ENCODE measurements around the gene IRAK1. TPM values are rescaled to one million over a fixed set of nuclear protein-coding genes. Genes with fewer than 3 reads are reported as not detected.

IRAK1 gene
- total and polyA plus RNA-seq, 2 of the 8 experiments (the other 6 are each of a cell fraction or from before 2014, with no cell fraction given): 26.6 to 41.7 TPM

DNA sequence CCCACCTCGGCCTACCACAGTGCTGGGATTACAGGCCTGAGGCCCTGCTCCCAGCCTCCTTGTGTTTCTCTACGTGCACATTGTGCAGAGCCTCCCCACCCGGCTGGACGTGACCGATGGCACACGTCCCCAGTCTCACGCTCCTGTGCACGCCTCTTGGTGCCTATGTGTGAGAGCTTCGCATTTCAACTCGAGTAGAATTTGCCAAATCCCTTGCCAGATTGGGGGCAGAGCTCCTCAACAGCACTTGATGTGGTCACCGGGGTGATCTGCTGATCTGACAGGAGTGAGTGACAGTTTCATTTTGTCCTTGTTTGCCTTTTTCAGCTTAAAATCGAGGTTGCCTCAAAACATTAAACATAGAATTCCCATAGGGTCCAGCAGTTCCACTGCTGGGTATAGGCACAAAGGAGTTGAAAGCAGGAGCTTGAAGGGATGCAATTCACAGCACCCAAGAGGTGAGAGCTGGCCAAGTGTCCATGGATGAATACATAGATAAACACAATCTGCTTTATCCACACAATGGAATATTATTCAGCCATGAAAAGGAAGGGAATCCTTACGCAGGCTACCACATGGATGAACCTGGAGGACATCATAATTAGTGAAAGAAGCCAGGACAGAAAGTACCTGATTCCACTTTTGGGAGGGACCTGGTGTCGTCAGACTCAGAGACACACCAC lies 29.6 kb downstream of the IRAK1 start:
- no peak overlapping the region for H2BK15ac ChIP-seq (ENCODE audit: low read length)
- H3K4me1 ChIP-seq (replicated peaks in 1 of 4; ENCODE audit: control insufficient read depth in 3 of 4, insufficient read depth in 4 of 4, low read length in 3 of 4): no peaks in the 10 kb centered on the region
- CTCF ChIA-PET (ENCODE audit: partially characterized antibody): interaction anchor here (0.6 kb wide), 1 partner anchor 9 kb away, joined by 4 read pairs; no protein-coding TSS in a partner anchor
- no peak overlapping the region for H3K23ac ChIP-seq (ENCODE audit: insufficient read length)
- FAIRE-seq (no peak), DNase-seq (ENCODE audit: low read depth in 1 of 2, low spot score in 2 of 2) (no peak)
- H3K4ac ChIP-seq (replicated peaks; ENCODE audit: insufficient read length, low read depth, low read length): no peak overlapping the region
- H3K56ac ChIP-seq (replicated peaks; ENCODE audit: insufficient read length, low read depth, low read length): no peak overlapping the region
- H2AFZ ChIP-seq (ENCODE audit: low read length): no peak overlapping the region
- H4K91ac ChIP-seq (replicated peaks; ENCODE audit: insufficient read length, low read length): no peak overlapping the region
- no peak overlapping the region for H3K4me3 ChIP-seq (ENCODE audit: extremely low read depth in 1 of 4, insufficient read depth in 2 of 4, low read depth in 3 of 4, low read length in 4 of 4)
- 97% methylated on average over 14 of the region's 14 CpGs; no CpG with 5 or more reads in 1 of the 2 experiments for WGBS, 2 experiments (ENCODE audit: extremely low coverage in 1 of 2, insufficient coverage in 1 of 2, insufficient read length in 1 of 2, insufficient replicate concordance in 2 of 2, low coverage in 1 of 2, low lambda C conversion rate in 2 of 2, missing lambda C conversion rate in 1 of 2)
- no peaks in the 10 kb centered on the region; the same call in 1 of the 2 replicates for H3K23me2 ChIP-seq (ENCODE audit: low read depth, low read length)
- no peak overlapping the region for H2BK5ac ChIP-seq (ENCODE audit: low read depth, low read length)
- H3K27me3 ChIP-seq (replicated peaks in 1 of 4; ENCODE audit: control insufficient read depth in 3 of 4, extremely low read depth in 1 of 4, insufficient read depth in 3 of 4, low read length in 3 of 4): no peaks in the 10 kb centered on the region
- H4K5ac ChIP-seq (ENCODE audit: insufficient read length, low read depth, low read length): no peak overlapping the region
- H3K18ac ChIP-seq (ENCODE audit: extremely low read depth, low read length): no peak overlapping the region
- H3K14ac ChIP-seq (ENCODE audit: insufficient read length): no peak overlapping the region
- no peaks in the 10 kb centered on the region for H3K36me3 ChIP-seq (ENCODE audit: control insufficient read depth in 2 of 4, insufficient read depth in 4 of 4, low read length in 3 of 4)
- H3K9ac ChIP-seq (replicated peaks in 1 of 4; ENCODE audit: extremely low read depth in 1 of 4, low read depth in 3 of 4, low read length in 3 of 4): no peak overlapping the region
- no peak overlapping the region for H2BK120ac ChIP-seq (replicated peaks; ENCODE audit: low read depth, low read length)
- POLR2A ChIA-PET (ENCODE audit: partially characterized antibody): no interaction called here
- H2BK12ac ChIP-seq (ENCODE audit: low read depth, low read length): no peak overlapping the region
- H4K8ac ChIP-seq (ENCODE audit: extremely low read depth, insufficient read depth, low read length): no peak overlapping the region
- no peaks in the 10 kb centered on the region for H3K79me2 ChIP-seq (ENCODE audit: control insufficient read depth in 1 of 2, insufficient read depth in 2 of 2, low read length in 2 of 2)
- no peak overlapping the region for H3K27ac ChIP-seq (ENCODE audit: low read depth, low read length)
- H4K20me1 ChIP-seq (replicated peaks in 1 of 2; ENCODE audit: control insufficient read depth in 1 of 2, insufficient read depth in 2 of 2, low read length in 2 of 2): no peaks in the 10 kb centered on the region
- no peaks in the 10 kb centered on the region for H3K9me3 ChIP-seq (ENCODE audit: insufficient read depth in 2 of 2, low read depth in 1 of 2, low read length in 1 of 2)
- H2BK20ac ChIP-seq (ENCODE audit: low read length): no peak overlapping the region
- no peak overlapping the region for H3K4me2 ChIP-seq (ENCODE audit: insufficient read depth in 1 of 2, low read depth in 2 of 2, low read length in 2 of 2)
- H2AK5ac ChIP-seq (ENCODE audit: low read depth, low read length): no peak overlapping the region
- no peaks in the 10 kb centered on the region for H3K79me1 ChIP-seq (ENCODE audit: low read depth, low read length)
- TF ChIP-seq JUND (IDR thresholded peaks at IDR 0.05; ENCODE audit: low read length): no peak
- no peak for TF ChIP-seq HDAC6 (IDR thresholded peaks at IDR 0.05; ENCODE audit: low read depth, low read length)
- no peak for TF ChIP-seq BCL11A (IDR thresholded peaks at IDR 0.05; ENCODE audit: low read depth in 2 of 2, low read length in 2 of 2)
- TF ChIP-seq RFX5 (IDR thresholded peaks at IDR 0.05; ENCODE audit: borderline replicate concordance, low read depth, low read length): no peak
- TF ChIP-seq RXRA (IDR thresholded peaks at IDR 0.05; ENCODE audit: insufficient read depth, low read depth, low read length): no peak
- TF ChIP-seq YY1 (IDR thresholded peaks at IDR 0.05; ENCODE audit: low read depth, low read length): no peak
- TF ChIP-seq PHF8 (conservative IDR thresholded peaks at IDR 0.05; ENCODE audit: low read depth, low read length): no peak
- no peak for TF ChIP-seq CTCF (IDR thresholded peaks at IDR 0.05; ENCODE audit: control extremely low read depth in 1 of 3, insufficient read depth in 1 of 3, low read depth in 1 of 3, low read length in 3 of 3)
- TF ChIP-seq NRF1 (IDR thresholded peaks at IDR 0.05; ENCODE audit: low read depth, low read length): no peak
- no peak for TF ChIP-seq SP1 (IDR thresholded peaks at IDR 0.05; ENCODE audit: low read depth, low read length)
- no peak for TF ChIP-seq CBX8 (IDR thresholded peaks at IDR 0.05; ENCODE audit: borderline replicate concordance, low read depth, low read length)
